Stimulated activated CD4-positive, alpha-beta T cell treated with anti-CD3 and anti-CD28 coated beads, Interleukin-2, amount 100 ng/mL, for 4 hours (primary cell): Measurements from ENCODE around the gene CALR3.
"Not testable (repeated sequence)": the region's sequence is repeated elsewhere in the genome, so short reads cannot be mapped to it uniquely, and the experiment has no call there.

Experiments
- DNase-seq: peaks from one replicate; pipeline ENCODE4 v3.0.0-alpha.2; 2020; ENCODE audit warnings: low read depth

The CALR3 gene

DNA sequence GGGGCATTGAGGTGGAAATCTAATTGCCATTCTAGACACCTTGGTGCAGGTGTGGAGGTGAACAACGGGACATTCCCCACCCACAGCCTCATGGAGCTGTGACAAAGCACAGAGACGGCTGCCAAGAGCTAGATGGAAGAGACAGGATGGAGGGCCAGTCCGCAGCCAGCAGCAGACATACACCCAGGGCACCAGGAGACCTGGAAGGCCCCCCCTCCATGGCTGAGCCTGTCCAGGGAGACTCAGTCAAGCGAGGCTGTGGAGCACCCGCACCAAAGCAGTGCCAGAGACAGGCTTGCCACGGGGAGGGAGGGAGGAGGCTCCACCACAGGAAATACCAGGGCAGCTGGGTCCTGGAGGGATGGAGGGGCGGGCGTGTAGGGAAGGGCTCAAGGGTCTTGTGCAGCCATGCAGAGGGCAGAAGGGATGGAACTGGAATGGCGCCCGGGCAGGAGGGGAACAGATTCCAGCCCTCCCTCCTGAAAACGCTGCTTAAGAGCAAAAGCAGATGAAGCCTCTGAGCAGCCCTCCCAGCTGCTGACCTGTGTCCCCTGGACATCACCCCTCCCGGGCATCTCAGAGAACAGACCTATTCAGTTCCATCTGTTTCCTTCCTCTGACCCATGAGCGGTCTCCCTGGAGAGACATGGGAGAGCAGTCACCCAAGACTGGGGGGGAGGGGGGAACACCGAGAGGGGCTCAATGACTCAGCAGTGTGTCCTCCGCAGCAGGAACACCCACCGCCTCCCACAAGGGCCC lies 38.6 kb downstream of the CALR3 start:
- peak; percentile 26 for DNase-seq

DNA sequence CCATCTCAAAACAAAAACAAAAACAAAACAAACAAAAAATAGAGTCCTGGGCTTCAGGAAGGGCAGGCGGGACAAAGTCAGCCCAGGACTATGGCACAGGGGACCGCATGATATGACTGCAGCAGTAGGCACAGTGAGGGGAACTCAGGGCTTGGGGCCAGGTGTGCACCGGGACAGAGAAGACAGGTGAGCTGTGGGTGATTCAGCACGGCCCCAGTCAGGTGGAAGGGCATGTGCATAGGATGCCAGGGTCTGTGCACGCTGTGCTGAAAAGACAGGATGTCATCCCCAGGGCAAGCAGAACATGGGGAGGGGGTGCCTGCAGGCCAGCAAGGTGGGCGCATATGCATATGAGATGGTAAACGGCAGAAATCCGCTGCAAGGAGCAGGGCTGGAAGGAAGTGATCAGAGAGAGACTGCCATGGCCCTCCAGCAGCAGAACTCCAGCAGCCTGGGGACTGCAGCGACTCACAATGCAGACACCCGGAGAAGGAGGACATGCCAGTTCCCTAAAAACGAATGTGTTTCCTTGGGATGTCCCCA lies 39.2 kb downstream of the CALR3 start:
- DNase-seq: no peak

DNA sequence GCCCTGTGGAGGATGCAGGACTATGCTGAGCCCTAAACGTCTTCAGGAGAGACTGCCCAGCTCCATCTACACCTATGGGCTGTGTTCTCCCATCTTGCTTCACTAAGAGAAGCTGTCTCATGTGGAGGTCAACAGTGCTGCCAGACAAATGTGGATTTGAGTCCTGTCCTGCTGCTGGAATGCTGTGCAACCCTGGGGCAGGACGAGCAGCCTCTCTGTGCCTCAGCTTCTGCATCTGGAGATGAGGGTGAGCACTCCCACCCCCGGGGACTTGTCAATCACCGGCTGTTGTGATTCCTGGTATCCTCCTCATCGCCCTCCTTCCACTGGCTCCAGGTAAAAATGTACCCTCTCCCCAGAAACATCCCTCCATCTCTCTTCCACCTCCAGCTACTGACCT lies 40.5 kb downstream of the CALR3 start:
- no peak for DNase-seq

DNA sequence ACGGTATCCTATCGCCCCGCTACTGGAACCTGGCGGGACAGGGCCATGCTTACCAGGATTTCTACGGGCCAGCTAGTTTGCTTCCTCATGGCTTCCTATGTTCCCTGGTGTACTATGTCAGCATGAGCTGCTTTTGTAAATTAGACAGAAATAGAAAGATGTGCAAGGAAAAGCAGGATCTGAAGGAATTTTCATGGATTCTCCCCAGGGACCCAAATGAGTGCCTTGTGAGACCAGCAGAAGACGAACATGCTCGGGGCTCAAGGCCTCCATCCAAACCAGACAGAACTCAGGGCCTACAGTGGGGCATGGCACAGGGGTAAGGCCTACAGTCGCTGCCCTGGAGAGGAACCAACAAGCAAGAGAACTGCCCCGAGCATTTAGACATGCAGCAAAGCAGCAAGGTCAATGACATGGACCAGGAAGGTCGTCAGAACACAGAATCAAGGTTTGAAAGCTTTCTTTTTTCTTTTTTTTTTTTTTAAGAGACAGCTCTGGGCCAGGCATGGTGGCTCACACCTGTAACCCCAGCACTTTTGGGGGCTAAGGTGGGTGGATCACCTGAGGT lies 41.5 kb downstream of the CALR3 start:
- DNase-seq: no peak

DNA sequence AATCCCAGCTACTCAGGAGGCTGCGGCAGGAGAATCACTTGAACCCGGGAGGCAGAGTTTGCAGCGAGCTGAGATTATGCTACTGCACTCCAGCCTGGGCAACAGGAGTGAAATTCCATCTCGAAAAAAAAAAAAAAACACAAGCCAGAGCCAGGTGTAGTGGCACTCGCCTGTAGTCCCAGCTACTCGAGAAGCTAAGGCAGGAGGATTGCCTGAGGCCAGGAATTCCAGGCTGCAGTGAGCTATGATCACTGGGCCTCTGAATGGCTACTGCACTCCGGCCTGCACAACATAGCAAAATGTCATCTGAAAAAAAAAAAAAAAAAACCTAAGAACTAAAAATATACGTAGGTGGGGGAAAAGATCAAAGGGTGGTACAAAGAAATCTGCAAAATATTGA lies 43.6 kb downstream of the CALR3 start:
- no peak for DNase-seq

DNA sequence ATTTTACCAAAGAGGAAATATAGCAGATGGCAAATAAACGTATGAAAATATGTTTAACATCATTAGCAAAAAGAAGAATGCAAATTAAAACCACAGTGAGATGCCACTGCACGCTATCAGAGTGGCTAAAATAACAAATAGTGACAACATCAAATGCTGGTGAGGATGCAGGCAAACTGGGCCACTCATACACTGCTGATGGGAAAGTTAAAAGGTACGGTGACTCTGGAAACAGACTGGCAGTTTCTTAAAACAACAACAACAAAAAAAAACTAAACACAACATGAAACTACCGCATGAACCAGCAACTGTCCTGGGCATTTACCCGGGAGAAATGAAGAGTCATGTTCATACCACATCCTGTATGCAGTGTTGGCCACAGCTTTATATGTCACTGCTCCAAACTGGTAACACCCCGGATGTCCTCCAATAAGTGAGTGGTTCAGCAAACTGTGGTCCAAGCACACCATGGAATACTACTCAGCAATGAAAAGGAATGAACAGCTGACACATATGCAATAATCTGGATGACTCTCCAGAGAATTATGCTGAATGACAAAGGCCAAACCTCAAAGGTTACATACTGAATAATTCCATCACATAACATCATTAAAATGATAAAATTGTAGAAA lies 46.5 kb downstream of the CALR3 start:
- DNase-seq: no peak

DNA sequence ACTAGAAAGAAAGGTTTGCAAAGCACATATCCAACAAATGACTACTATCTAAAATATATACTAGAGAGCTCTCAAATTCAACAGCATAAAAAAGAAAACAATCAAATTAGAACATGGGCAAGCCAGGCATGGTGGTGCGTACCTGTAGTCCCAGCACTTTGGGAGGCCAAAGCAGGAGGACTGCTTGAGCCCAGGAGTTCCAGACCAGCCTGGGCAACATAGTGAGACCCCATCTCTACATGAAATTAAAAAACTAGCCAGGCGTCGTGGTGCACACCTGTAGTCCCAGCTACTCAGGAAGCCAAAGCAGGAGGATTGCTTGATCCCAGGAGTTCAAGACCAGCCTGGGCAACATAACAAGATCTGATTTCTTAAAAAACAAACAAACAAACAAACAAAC lies 47.1 kb downstream of the CALR3 start:
- not testable (repeated sequence) for DNase-seq

DNA sequence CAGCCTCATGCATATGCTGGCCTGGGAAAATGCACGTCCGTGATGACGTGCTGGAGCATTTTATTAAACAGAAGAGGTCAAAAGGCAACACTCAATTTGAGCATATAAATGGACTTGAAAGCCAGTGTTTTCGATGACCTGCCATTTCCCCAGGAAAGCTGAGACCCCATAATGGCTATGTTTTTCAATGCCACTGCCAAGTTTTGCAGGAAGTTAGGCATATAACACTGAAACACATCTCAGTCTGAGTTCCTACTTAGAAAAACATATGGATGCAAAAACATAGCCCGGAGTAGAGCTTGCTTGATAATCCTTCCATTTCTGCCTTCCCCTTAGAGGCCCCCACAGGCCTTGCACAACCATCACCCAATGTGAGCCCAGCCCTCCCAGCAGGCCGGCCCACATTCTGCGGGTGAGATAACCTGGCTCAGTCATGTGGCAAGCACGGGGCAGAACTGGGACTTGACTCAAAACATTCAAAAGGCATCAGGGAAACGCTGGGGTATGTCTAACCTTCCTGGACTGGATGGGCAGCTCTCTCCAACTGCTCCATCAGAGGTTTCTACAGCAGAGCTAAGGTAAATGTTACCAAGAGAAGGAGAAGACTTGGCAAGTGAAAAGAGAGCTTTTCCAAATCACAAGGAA lies 49.1 kb downstream of the CALR3 start:
- DNase-seq: no peak

DNA sequence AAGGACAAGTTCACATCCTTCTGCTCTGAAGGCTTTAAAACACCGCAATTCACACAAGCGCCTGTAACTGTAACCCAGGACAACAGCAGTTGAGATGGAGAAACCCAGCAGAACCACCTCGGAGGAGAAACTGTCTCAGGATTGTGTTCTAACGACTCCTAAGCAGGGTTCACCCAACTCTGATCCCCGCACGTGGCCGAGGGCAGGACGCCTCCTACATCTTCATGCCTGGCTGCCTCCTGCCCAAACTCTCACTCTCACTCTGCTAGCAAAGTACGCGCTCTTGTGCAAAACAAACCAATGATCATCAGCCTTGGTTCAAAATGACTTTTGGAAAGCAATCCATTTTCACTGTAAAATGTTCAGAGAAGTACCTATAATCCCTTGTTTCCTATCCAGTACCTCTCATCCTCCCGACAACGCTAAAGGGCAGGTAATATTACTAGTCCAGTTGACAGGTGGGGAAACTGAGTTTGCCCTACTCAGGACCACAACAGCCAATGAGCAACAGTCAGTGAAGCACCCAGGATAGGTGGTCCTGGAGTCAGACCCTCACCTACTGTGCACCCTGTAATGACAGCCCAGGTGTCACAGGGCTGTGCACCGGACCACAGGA lies 49.8 kb downstream of the CALR3 start:
- no peak for DNase-seq

DNA sequence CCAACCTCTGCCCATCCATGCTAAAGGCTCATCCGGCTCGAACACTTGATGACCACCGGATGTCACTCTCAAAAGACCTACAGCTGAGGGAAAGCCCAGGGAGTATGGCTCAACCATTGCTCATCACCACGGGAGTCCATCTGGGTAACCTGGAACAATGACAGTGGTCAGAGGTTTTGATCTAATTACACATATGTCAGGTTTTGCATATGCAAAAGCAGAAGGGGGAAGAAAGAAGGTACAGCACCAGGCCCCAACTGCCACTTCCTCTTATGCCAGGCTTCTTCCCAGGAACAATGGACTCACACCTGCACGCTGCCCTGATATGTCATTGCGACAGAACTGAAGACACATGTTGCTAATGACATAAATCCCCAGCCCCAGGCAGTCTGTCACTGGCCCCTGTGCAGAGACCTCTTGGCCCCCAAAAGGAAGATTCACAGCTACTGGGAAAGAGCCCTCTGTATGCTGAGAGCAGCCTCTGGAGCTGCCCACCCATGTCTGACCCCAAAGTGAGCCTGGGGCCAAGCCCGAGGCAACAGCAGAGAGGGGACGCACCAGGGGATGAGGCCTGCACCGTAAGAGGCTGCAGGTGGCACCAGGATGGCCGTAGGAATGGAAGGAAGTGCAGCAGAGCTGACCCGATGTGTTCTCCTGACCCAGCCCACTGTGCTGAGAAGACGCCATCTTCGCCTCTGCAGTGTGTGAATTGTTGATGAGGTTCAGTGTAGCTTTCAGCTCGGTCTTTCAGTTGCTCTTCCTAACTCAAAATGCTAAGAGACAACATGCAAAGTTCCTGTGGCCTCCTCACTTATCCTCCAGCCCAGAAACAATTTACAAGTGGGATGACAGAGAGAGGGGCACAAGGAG lies 50.5 kb downstream of the CALR3 start:
- DNase-seq: no peak

DNA sequence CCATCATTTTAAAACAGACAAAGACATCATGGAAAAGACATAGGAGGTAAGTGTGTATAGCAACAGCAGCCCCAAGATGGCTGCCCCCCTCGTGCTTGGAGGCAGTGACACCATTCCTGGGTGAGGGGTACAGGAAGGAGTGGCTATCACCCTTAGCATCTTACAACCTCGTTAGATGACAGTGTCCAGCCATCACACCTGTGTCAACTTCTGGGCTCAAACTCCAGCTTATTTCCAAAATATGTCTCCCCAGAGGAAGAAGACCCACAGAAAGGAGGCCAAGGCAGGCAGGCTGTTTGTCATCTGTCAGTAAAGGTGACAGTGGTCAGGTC lies 51.7 kb downstream of the CALR3 start:
- no peak for DNase-seq

DNA sequence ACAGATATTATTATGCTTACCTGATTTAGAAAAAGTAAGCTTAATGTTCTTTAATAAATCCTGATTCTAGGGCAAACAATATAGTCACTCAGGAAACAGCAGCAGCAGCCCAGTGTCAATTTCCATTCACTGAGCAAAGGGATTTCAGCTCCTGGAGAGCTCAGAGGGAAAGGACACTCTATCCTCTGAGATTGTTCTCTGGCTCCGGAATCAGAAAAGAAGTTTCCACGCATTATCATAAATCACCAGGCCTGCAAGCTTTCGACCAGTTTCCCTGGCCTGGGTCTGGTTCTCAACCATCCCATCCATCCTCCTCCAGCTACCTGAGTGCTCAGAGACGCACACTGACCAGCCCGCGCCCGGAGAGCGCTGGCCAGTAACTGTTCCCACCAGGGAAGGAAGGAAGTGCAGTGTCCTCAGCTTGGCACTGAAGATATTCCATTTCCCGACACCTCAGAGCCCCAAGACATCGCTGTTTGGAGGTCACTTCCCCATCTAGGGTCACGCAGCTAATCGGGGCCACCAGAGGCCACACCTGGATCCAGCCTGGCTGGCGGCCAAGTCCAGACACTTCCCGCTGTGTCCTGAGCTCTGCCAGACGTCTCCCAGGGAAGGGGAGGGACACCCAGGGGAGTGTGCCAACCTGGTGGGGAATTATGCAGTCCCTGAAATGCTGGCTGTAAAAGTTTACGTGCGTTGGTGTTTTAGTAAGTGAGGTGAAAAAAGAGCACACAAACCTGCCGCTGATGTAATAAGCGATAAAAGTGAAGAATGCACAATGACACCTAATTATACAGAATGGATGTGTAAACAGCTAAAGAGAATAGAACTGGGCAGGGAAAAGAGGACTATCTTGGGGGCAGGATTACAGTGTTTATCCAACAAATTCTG lies 53.3 kb downstream of the CALR3 start:
- DNase-seq: no peak

DNA sequence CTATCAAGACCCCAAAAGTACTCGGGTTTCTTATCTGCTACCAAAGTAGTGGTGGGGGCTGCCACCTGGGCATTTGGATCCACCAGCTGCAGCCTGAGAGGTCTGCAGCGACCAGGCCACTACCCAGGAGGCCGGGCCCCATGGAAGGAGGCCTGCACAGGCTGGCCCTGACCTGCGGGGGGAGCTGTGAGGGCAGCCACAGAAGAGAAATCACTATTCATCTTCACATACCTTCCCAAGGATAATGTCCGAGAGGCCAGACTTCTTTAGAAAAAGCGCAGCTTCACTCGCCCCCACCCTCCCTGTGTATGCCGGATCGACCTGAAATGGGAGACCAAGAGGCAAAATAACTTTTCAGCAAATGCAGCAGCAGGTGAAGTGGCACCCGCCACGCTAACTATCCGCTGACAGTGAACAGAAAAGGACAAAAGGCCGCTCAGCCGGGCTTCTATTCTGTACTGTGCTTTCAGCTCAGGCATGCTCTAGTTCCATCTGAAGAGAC lies 54.3 kb downstream of the CALR3 start:
- no peak for DNase-seq

DNA sequence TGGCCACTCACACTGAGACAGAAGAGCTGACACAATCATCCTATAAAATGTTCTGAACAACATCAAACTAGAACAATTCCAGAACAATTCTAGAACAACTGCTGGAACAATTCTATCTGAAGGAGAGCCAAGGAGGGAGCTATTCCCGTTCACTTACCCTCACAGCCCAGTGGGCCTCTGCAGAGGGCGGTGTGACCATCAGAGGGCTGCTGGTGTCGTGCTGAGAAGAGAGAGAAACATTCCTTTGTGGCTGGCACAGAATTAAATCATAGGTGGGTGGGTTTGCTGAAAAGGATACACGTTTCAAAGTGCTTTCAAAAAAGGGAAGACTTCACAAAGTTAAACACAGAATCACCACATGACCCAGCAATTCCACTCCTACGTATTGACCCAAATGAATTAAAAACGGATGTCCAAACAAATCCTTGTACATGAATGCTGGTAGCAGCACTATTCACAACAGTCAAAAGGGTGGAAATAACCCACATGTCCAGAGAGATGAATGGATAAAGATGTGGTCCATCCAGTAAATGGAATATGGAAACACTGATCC lies 59.1 kb downstream of the CALR3 start:
- DNase-seq: no peak

DNA sequence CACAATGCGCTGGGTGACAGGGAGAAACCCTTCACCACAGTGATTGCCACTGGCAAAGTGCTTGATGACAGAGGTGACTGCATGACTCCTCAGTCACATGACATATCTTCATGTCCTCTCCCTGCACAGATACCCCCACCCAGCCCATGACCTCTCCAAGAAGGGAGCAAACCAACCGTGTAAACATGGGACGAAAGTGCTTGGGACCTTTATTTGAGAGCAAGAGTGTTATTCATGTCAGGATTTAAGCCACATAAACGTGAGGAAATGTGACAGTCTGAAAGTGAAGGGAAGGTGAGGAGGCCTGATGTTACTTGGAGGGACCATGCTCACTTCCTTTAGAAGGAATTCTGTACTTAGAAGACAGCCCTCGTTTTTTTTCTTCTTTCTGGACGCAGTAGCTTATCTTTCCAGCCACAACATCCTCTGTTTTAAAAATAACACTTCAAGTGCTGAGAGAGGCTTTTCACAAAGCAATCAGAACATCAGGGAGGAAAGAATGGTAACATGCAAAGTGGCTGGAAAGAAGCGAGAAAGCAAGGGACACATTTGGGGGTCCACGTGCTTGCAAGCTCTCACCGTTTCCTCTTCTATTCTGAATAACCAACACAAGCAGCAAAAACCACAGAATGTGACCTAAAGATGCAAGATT lies 59.8 kb downstream of the CALR3 start:
- no peak for DNase-seq

DNA sequence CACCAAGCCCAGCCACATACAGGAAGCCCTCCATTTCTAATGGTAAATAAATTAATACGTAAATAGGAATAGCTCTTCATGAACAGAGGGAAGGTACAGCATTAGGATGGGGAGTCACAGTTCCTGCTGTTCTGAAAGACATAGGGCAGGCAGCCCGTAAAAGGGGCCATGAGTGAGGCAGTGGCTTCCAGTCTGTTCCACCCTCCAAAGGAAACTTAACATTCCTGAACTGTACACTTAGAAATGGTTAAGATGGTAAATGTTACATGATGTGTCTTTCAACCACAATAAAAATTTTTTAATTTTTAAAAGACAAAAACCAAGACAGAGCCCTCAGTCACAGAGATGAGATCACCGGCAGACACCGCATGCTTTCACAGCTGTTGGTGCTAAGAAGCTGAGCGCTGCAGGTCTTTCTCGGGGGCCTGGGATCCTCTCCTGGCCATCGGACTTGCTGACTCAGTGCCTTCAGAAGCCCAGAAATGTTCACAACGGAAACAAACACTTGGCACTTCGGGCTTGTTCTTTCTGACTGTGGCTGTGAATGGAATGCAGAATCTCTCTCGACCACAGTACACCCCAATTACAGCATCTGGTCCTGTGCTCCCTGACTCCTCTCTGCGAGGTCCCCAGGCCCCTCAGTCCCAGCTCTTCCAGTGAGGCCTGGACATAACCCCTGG lies 60.6 kb downstream of the CALR3 start:
- DNase-seq: no peak

DNA sequence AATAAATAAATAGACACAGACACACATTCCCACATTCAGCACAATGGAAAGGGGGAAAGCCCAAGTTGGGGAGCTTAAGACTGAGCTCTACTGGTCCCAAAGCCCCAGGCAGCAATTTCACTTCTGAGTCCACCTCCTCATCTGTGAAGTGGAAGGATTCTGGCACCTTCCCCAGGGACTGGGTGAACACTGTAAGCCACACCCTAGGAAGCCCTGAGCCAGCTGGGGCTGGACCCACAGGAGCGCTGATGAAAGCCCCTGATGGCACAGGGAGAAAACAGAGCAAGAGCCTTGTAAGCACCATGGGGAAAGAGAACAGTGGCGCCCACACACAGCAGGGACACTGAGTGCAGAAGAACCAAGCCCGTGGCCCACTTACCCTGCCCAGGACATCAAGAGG lies 62.0 kb downstream of the CALR3 start:
- DNase-seq: no peak

DNA sequence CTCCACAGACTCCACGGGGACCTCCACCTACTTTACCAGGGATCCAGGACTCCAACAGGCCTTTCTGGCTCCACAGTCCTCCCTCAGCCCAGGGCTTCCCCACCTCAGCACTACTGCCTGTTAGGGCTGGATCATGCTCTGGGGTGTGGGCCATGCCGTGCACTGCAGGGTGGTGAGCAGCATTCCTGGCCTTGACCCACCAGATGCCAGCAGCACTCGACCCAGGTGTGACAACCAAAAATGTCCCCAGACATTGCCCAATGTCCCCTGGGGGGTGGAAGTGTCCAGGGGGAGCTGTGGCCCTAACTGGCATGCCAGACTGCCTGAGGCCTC lies 66.2 kb downstream of the CALR3 start:
- no peak for DNase-seq
